BLaER1 treated with 17β-estradiol and CSF1 and Interleukin-3, amounts not matched to agents 10 nM and 100 nM (cell line): ENCODE measurements around the gene IMP4.
A peak's percentile ranks its signal among the peaks of the same experiment; 100 is the strongest.

Source experiments
- H3K27ac ChIP-seq, 11 experiments: shearing (Covaris generic); formaldehyde crosslinking; 2 replicates each; pipeline ENCODE4 v1.8.1; 2022
- H3K27me3 ChIP-seq, 11 experiments: shearing (Covaris generic); formaldehyde crosslinking; 2 replicates each; pipeline ENCODE4 v1.8.1; 2022
- H3K36me3 ChIP-seq, 11 experiments: shearing (Covaris generic); formaldehyde crosslinking; 2 replicates each; pipeline ENCODE4 v1.8.1; 2022
- H3K4me1 ChIP-seq, 10 experiments: shearing (Covaris generic); formaldehyde crosslinking; 2 replicates each; pipeline ENCODE4 v1.8.1; 2022
- H3K4me2 ChIP-seq, 11 experiments: shearing (Covaris generic); formaldehyde crosslinking; 2 replicates each; pipeline ENCODE4 v1.8.1; 2022
- H3K4me3 ChIP-seq, 10 experiments: shearing (Covaris generic); formaldehyde crosslinking; 2 replicates each; pipeline ENCODE4 v1.8.1; 2022
- H3K9ac ChIP-seq, 11 experiments: shearing (Covaris generic); formaldehyde crosslinking; 2 replicates each; pipeline ENCODE4 v1.8.1; 2022
- H3K9me3 ChIP-seq, 11 experiments: shearing (Covaris generic); formaldehyde crosslinking; replicated peaks in 1 of 11; 2 replicates each; pipeline ENCODE4 v1.8.1; 2022
- H4K20me1 ChIP-seq, 11 experiments: shearing (Covaris generic); formaldehyde crosslinking; 2 replicates each; pipeline ENCODE4 v1.8.1; 2022
- Cebpa-rat ChIP-seq, 11 experiments: shearing (Covaris generic); IDR thresholded peaks; 2 replicates each; pipeline ENCODE4 v1.8.1; 2022

IMP4 gene

GRCh38 chr2:130349174-130349573 lies 6.5 kb downstream of the IMP4 start:
- Histone ChIP-seq H4K20me1 (peaks cover 0 to 73% (median 44%) of the 10 kb centered on the region in 11 experiments; a peak in 16 of 22 replicates), H3K9me3 (no peaks in the 10 kb centered on the region), H3K27ac (no peak overlapping the region), H3K9ac (no peak overlapping the region), H3K36me3 (peaks cover 41 to 57% (median 51%) of the 10 kb centered on the region in 11 experiments), H3K4me2 (no peak overlapping the region), H3K4me3 (no peak overlapping the region), H3K27me3 (no peaks in the 10 kb centered on the region), H3K4me1 (peaks cover 33 to 45% (median 41%) of the 10 kb centered on the region in 10 experiments)
- TF ChIP-seq Cebpa-rat (IDR thresholded peaks at IDR 0.05) = no peak

GRCh38 chr2:130351711-130352110 lies 9.0 kb downstream of the IMP4 start:
- Histone ChIP-seq H3K9me3 (no peaks in the 10 kb centered on the region), H3K36me3 (peaks cover 16 to 31% (median 26%) of the 10 kb centered on the region in 11 experiments), H3K9ac (peak overlapping the region; percentile 7 to 72 (median 65); a peak in 18 of 22 replicates), H3K4me3 (peak overlapping the region; percentile 5 to 55 (median 34); a peak in 13 of 20 replicates), H4K20me1 (peaks cover 0 to 48% (median 24%) of the 10 kb centered on the region in 11 experiments; a peak in 15 of 22 replicates), H3K27ac (peak overlapping the region in 9 of 11 experiments; percentile 40 to 79 (median 71); a peak in 18 of 22 replicates), H3K27me3 (peaks cover 0 to 4% (median 0%) of the 10 kb centered on the region in 11 experiments; a peak in 1 of 22 replicates), H3K4me1 (peaks cover 44 to 58% (median 52%) of the 10 kb centered on the region in 10 experiments), H3K4me2 (peak overlapping the region; percentile 79 to 98 (median 92))
- no peak for TF ChIP-seq Cebpa-rat (IDR thresholded peaks at IDR 0.05)

- TF ChIP-seq Cebpa-rat (IDR thresholded peaks at IDR 0.05) = peak in 5 of 11 experiments; percentile 43 to 87 (median 75); a peak in 9 of 22 replicates
- Histone ChIP-seq H3K36me3 (peaks cover 10 to 26% (median 20%) of the 10 kb centered on the region in 11 experiments), H4K20me1 (peaks cover 0 to 43% (median 19%) of the 10 kb centered on the region in 11 experiments; a peak in 14 of 22 replicates), H3K9me3 (no peaks in the 10 kb centered on the region), H3K27ac (peak overlapping the region in 9 of 11 experiments; percentile 40 to 79 (median 71); a peak in 18 of 22 replicates), H3K27me3 (peaks cover 0 to 4% (median 0%) of the 10 kb centered on the region in 11 experiments; a peak in 1 of 22 replicates), H3K4me1 (peaks cover 49 to 62% (median 54%) of the 10 kb centered on the region in 10 experiments), H3K4me3 (peak overlapping the region; percentile 5 to 55 (median 34); a peak in 14 of 20 replicates), H3K4me2 (peak overlapping the region; percentile 79 to 98 (median 92)), H3K9ac (peak overlapping the region; percentile 7 to 72 (median 65); a peak in 18 of 22 replicates)
Observed at GRCh38 chr2:130352237-130352636, 9.5 kb downstream of the IMP4 start.

- H3K4me1 ChIP-seq = peaks cover 49 to 62% (median 54%) of the 10 kb centered on the region in 10 experiments
- H3K9ac ChIP-seq = peak overlapping the region in 3 of 11 experiments; percentile 0 to 72 (median 32); a peak in 5 of 22 replicates
- TF ChIP-seq Cebpa-rat (IDR thresholded peaks at IDR 0.05) = no peak
- H3K4me3 ChIP-seq = no peak overlapping the region
- peaks cover 0 to 30% (median 12%) of the 10 kb centered on the region in 11 experiments; a peak in 12 of 22 replicates for H4K20me1 ChIP-seq
- H3K4me2 ChIP-seq = peak overlapping the region; percentile 79 to 98 (median 92)
- peak overlapping the region in 6 of 11 experiments; percentile 62 to 79 (median 74); a peak in 10 of 22 replicates for H3K27ac ChIP-seq
- H3K27me3 ChIP-seq = peaks cover 0 to 4% (median 0%) of the 10 kb centered on the region in 11 experiments; a peak in 1 of 22 replicates
- no peaks in the 10 kb centered on the region for H3K9me3 ChIP-seq
- peaks cover 0 to 13% (median 8%) of the 10 kb centered on the region in 11 experiments; a peak in 18 of 22 replicates for H3K36me3 ChIP-seq
Observed at GRCh38 chr2:130353291-130354138, 10.8 kb downstream of the IMP4 start.

GRCh38 chr2:130354139-130354428 lies 11.4 kb downstream of the IMP4 start:
- H3K36me3 ChIP-seq = peaks cover 0 to 7% (median 2%) of the 10 kb centered on the region in 11 experiments; a peak in 11 of 22 replicates
- no peak overlapping the region for H3K9ac ChIP-seq
- TF ChIP-seq Cebpa-rat (IDR thresholded peaks at IDR 0.05) = no peak
- H3K4me3 ChIP-seq = no peak overlapping the region
- no peaks in the 10 kb centered on the region for H3K9me3 ChIP-seq
- H3K27ac ChIP-seq = peak overlapping the region in 1 of 11 experiments; percentile 75; a peak in 1 of 22 replicates
- H3K27me3 ChIP-seq = peaks cover 0 to 4% (median 0%) of the 10 kb centered on the region in 11 experiments; a peak in 1 of 22 replicates
- H3K4me1 ChIP-seq = peaks cover 49 to 62% (median 54%) of the 10 kb centered on the region in 10 experiments
- peak overlapping the region in 10 of 11 experiments; percentile 79 to 98 (median 92); a peak in 19 of 22 replicates for H3K4me2 ChIP-seq
- H4K20me1 ChIP-seq = peaks cover 0 to 24% (median 9%) of the 10 kb centered on the region in 11 experiments; a peak in 10 of 22 replicates

- TF ChIP-seq Cebpa-rat (IDR thresholded peaks at IDR 0.05) = no peak
- peaks cover 0 to 4% (median 0%) of the 10 kb centered on the region in 11 experiments; a peak in 1 of 22 replicates for H3K27me3 ChIP-seq
- peak overlapping the region; percentile 73 to 86 (median 80) for H3K9ac ChIP-seq
- peak overlapping the region; percentile 63 to 85 (median 78) for H3K4me3 ChIP-seq
- H3K27ac ChIP-seq = peak overlapping the region in 10 of 11 experiments; percentile 36 to 71 (median 67); a peak in 17 of 22 replicates
- peaks cover 0 to 5% (median 0%) of the 10 kb centered on the region in 11 experiments; a peak in 1 of 22 replicates for H3K36me3 ChIP-seq
- H4K20me1 ChIP-seq = peaks cover 0 to 17% (median 6%) of the 10 kb centered on the region in 11 experiments; a peak in 7 of 22 replicates
- no peaks in the 10 kb centered on the region for H3K9me3 ChIP-seq
- H3K4me2 ChIP-seq = peak overlapping the region; percentile 79 to 98 (median 93)
- peaks cover 49 to 62% (median 54%) of the 10 kb centered on the region in 10 experiments for H3K4me1 ChIP-seq
Observed at GRCh38 chr2:130355172-130355577, 12.5 kb downstream of the IMP4 start.

- no peak for TF ChIP-seq Cebpa-rat (IDR thresholded peaks at IDR 0.05)
- Histone ChIP-seq H3K9ac (peak within 1 kb of the TSS; percentile 73 to 86 (median 80)), H3K4me1 (peaks cover 49 to 59% (median 53%) of the 10 kb centered on the region in 10 experiments), H3K27me3 (peaks cover 0 to 4% (median 0%) of the 10 kb centered on the region in 11 experiments; a peak in 1 of 22 replicates), H3K9me3 (no peaks in the 10 kb centered on the region), H3K36me3 (peaks cover 0 to 5% (median 0%) of the 10 kb centered on the region in 11 experiments; a peak in 1 of 22 replicates), H4K20me1 (peaks cover 0 to 15% (median 6%) of the 10 kb centered on the region in 11 experiments; a peak in 7 of 22 replicates), H3K27ac (peak within 1 kb of the TSS; percentile 54 to 71 (median 67)), H3K4me2 (peak within 1 kb of the TSS; percentile 79 to 98 (median 93)), H3K4me3 (peak within 1 kb of the TSS; percentile 63 to 85 (median 78))
Observed at GRCh38 chr2:130355578-130356431, 13.1 kb downstream of the IMP4 start, which contains the start of gene PTPN18. Gene PTPN18 (plus strand): TSS chr2:130356056. CDS start chr2:130356108, 52 bp downstream.
